DMS114 treated with DMSO at 0.1 percent for 48 hours (cell line): ENCODE results near the gene DBNDD2.

Experiments
- DNase-seq: peaks from one replicate; lab custom pipeline; 2025; ENCODE audit not compliant: unreplicated experiment; lab: John Stamatoyannopoulos, UW

Gene DBNDD2

GRCh38 chr20:45415822-45416637 lies 7.9 kb downstream of the DBNDD2 start, which contains the start of gene PIGT:
PIGT (plus strand) TSS chr20:45416141; CDS start chr20:45416157, 16 bp downstream.
- peak; percentile 76 for DNase-seq

- no peak for DNase-seq
Observed at GRCh38 chr20:45416917-45417316, 8.8 kb downstream of the DBNDD2 start.

GRCh38 chr20:45419188-45420091 lies 11.4 kb downstream of the DBNDD2 start:
- DNase-seq: no peak

- DNase-seq: no peak
Observed at GRCh38 chr20:45420125-45420524, 12.0 kb downstream of the DBNDD2 start.

GRCh38 chr20:45423700-45424099 lies 15.6 kb downstream of the DBNDD2 start:
- DNase-seq: no peak

- no peak for DNase-seq
Observed at GRCh38 chr20:45425561-45425960, 17.5 kb downstream of the DBNDD2 start.

GRCh38 chr20:45426320-45427016 lies 18.4 kb downstream of the DBNDD2 start:
- no peak for DNase-seq

- no peak for DNase-seq
Observed at GRCh38 chr20:45427236-45428149, 19.4 kb downstream of the DBNDD2 start.

GRCh38 chr20:45429618-45430017 lies 21.5 kb downstream of the DBNDD2 start:
- no peak for DNase-seq

GRCh38 chr20:45432294-45432693 lies 24.2 kb downstream of the DBNDD2 start:
- DNase-seq: no peak

- DNase-seq: no peak
Observed at GRCh38 chr20:45433316-45433715, 25.2 kb downstream of the DBNDD2 start.

GRCh38 chr20:45433976-45434375 lies 25.9 kb downstream of the DBNDD2 start:
- DNase-seq: no peak

GRCh38 chr20:45436732-45437485 lies 28.8 kb downstream of the DBNDD2 start:
- peak; percentile 39 for DNase-seq

GRCh38 chr20:45440424-45440823 lies 32.3 kb downstream of the DBNDD2 start:
- no peak for DNase-seq

GRCh38 chr20:45440891-45441685 lies 33.0 kb downstream of the DBNDD2 start:
- DNase-seq: no peak

- no peak for DNase-seq
Observed at GRCh38 chr20:45441746-45442145, 33.7 kb downstream of the DBNDD2 start.

GRCh38 chr20:45444050-45444449 lies 36.0 kb downstream of the DBNDD2 start:
- no peak for DNase-seq

GRCh38 chr20:45445805-45446562 lies 37.9 kb downstream of the DBNDD2 start:
- DNase-seq: peak; percentile 7
